HG02970 (cell line): Measurements from ENCODE around the gene L3MBTL1.
"Not testable (repeated sequence)": the region's sequence is repeated elsewhere in the genome, so short reads cannot be mapped to it uniquely, and the experiment has no call there.

Experiments
- ATAC-seq: cut with Tn5 transposase; IDR thresholded peaks from one replicate; pipeline ENCODE4 v1.9.1; 2021; ENCODE audit warnings: mild to moderate bottlenecking, moderate library complexity, moderate number of reproducible peaks; ENCODE audit not compliant: unreplicated experiment, low FRiP score

Gene L3MBTL1

DNA sequence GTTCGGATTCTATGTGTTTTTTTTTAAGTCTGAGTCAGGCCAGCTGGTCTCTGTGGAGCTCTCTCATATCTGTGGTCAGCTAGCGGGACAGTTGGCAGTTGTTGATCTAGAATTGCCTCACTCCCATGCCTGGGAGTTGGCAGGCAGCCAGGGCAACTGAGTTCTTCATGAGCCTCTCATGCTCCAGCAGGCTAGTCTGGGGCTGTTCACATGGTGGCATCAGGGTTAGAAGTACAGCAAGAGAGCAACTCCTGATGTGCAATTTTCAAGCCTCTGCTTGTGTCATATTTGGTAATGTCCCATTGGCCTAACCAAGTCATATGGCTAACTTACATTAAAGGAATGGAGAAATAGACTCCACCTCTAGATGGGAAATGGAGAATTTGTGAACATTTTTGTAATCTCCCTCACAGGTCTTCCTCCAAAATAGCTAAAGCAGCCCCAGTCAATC is 76.5 kb downstream of the L3MBTL1 start:
- no peak for ATAC-seq

DNA sequence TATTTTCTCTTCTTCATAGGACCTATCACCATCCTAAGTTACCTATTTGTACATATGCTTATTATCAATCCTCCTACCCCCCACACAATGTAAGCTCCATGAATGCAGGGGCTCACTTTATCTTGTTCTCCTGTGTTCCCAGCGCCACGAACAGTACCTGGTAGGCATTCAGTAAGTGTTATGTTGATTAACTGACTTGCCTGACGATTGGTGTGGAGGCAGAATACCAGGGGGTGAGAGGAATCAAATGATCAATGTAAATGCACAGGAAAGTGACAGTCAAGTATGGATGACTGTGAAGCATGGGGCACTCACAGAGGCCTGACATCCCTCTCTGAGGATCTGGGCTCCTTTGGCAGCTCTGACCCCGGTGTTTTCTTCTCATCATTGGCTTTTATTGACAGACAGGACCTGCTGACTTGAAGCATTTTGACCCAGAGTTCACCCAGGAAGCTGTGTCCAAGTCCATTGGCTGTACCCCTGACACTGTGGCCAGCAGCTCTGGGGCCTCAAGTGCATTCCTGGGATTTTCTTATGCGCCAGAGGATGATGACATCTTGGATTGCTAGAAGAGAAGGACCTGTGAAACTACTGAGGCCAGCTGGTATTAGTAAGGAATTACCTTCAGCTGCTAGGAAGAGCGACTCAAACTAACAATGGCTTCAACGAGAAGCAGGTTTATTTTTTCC is 77.1 kb downstream of the L3MBTL1 start:
- no peak for ATAC-seq

DNA sequence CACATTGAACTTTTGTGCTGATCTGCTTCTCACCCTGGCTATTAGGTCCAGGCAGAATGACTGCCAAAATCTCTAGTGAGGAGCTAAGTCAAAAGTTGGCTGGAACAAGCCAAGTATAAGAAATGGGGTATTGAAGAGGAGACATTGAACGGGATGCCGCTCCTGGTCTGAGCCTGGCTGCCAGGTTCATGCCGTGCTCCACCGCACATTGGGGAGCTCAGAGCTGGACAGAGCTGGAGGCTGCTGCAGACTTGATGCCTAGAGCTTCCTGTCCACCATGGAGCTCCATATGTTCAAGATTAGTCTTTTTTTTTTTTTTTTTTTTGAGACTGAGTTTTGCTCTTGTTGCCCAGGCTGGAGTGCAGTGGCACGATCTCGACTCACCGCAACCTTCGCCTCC is 79.1 kb downstream of the L3MBTL1 start:
- no peak for ATAC-seq

DNA sequence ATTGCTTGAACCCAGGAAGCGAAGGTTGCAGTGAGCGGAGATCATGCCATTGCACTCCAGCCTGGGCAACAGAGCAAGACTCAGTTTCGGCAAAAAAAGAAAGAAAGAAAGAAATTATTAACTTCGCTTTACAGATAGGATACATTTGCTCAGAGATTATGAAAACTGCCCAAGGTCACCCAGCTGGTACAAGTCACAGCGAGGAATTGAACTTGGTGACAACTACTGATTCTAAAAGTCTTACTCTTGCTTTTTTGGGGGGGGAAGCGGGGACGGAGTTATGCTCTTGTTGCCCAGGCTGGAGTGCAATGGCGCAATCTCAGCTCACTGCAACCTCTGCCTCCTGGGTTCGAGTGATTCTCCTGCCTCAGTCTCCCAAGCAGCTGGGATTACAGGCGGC is 81.0 kb downstream of the L3MBTL1 start:
- ATAC-seq = not testable (repeated sequence)

DNA sequence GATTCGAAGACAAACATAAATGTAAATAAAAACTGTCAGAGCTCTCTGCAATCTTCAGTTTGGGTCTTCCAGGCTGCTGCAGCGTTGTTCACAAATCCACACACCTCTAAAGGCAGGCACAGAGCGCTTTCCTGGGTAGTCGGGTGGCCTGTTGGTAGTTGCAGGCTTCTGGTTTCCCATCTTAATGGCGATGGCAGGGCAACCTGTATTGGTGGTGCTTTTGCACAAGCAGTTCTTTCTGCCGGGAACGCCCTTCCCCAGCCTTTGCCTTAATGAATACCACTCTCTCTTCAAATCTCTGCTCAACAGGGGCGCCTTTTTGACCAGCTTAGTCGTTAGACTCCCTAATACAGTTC is 82.5 kb downstream of the L3MBTL1 start:
- no peak for ATAC-seq

DNA sequence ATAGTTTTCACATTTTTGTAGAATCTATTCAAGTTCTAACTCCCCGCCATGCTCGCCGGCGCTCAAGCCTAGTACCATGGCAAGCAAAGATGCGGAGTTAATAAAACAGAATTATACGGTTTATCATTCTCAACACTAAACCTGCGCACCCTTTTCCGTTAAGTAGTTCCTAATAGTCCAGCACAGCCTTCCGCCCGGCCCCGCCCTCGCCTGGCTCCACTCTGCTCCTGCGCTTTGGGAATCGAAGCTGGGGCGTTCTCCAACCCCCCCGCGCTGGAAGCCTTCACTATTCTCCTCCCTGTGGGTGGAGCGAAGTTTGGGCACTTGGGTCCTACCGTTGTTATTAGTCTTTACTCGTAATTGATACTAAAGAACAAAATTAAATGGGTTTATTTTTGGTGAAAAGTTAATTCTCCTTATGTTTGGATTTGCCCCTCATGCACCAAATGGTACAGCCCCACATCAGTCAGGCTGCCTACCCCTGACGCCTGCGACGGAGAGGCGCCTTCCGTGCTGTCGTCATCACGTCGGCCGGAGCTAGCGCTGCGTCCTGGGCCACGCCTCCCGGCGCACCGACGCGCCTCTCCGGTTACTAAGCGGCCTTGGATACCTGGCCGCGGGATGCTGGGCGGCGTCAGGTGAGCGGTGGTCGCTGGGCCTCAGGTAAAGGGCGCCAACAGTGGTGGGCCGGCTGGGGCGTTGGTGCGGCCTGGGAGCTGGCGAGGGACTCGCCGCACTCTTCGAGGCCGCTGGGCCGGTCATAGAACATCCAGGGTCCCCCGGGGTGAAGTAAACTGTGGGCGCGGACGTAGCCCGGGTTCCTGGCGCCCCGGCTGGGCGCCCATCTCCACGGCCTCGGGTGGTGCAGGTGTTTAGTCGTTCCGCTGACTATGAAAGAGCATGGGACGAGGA is 83.2 kb downstream of the L3MBTL1 start, which contains the start of gene IFT52:
IFT52 (plus strand) TSS at position 546 of the 912 bp plus-strand sequence. CDS start 3,762 bp downstream, outside the sequence.
- peak; percentile 96 for ATAC-seq
